H1 (cell line): ENCODE data around the gene CDR2L. TPM values are rescaled to one million over a fixed set of nuclear protein-coding genes. Genes with fewer than 3 reads are reported as not detected.

Experiments
- ASH2L ChIP-seq: fragments of 200-600, 300-600 bp; sonication (generic); IDR thresholded peaks from one replicate; pipeline ENCODE4 v1.7.1; 2017; ENCODE audit warnings: low read length
- ATF2 ChIP-seq: IDR thresholded peaks from 2 replicates; pipeline ENCODE4 v1.6.1; 2012; ENCODE audit warnings: low read length, inconsistent platforms
- BACH1 ChIP-seq: IDR thresholded peaks from 2 replicates; pipeline ENCODE4 v1.6.1; 2012; ENCODE audit warnings: low read length, improper control_type of control experiment
- BRCA1 ChIP-seq: IDR thresholded peaks from 2 replicates; pipeline ENCODE4 v1.6.1; 2012; ENCODE audit warnings: low read depth, low read length, improper control_type of control experiment
- CREB1 ChIP-seq: IDR thresholded peaks from 2 replicates; pipeline ENCODE4 v1.6.1; 2012; ENCODE audit warnings: inconsistent platforms
- EZH2 ChIP-seq: fragments of 200-600 bp; sonication (generic); IDR thresholded peaks from 2 replicates; pipeline ENCODE4 v1.7.1; 2012; ENCODE audit warnings: low read depth, mild to moderate bottlenecking, moderate library complexity, low read length, inconsistent platforms; ENCODE audit not compliant: severe bottlenecking
- GABPA ChIP-seq: IDR thresholded peaks from 2 replicates; pipeline ENCODE4 v1.6.1; 2011; ENCODE audit warnings: mild to moderate bottlenecking, low read length, moderate library complexity, borderline replicate concordance; ENCODE audit not compliant: insufficient read depth
- JUN ChIP-seq: IDR thresholded peaks from 2 replicates; pipeline ENCODE4 v1.6.1; 2011; ENCODE audit warnings: low read depth, mild to moderate bottlenecking, improper control_type of control experiment, low read length
- KDM1A ChIP-seq: fragments of 200-600, 300-600 bp; sonication (generic); IDR thresholded peaks from 2 replicates; pipeline ENCODE4 v1.7.1; 2016; ENCODE audit warnings: mild to moderate bottlenecking, low read length, borderline replicate concordance
- KDM4A ChIP-seq: IDR thresholded peaks from one replicate; pipeline ENCODE4 v1.7.1; 2012; ENCODE audit warnings: low read depth, mild to moderate bottlenecking, moderate library complexity, low read length, inconsistent platforms; ENCODE audit not compliant: severe bottlenecking
- KDM5A ChIP-seq: fragments of 200-600 bp; IDR thresholded peaks from 2 replicates; pipeline ENCODE4 v1.7.1; 2012; ENCODE audit warnings: mild to moderate bottlenecking, low read length, inconsistent platforms, mixed read lengths
- MAX ChIP-seq: IDR thresholded peaks from 2 replicates; pipeline ENCODE4 v1.6.1; 2012; ENCODE audit warnings: inconsistent platforms
- NRF1 ChIP-seq: IDR thresholded peaks from 2 replicates; pipeline ENCODE4 v1.6.1; 2011; ENCODE audit warnings: mild to moderate bottlenecking, low read depth, low read length, improper control_type of control experiment
- POLR2A ChIP-seq, 2 experiments: IDR thresholded peaks; 1 replicate in 1 of 2; 2 replicates in 1 of 2; pipeline ENCODE4 v1.6.1; 2011; ENCODE audit warnings: low read depth in 2 of 2, low read length in 2 of 2, mild to moderate bottlenecking in 2 of 2; ENCODE audit errors: control extremely low read depth in 1 of 2
- RAD21 ChIP-seq, 2 experiments: IDR thresholded peaks in 1 of 2; conservative IDR thresholded peaks in 1 of 2; 2 replicates each; pipeline ENCODE4 v1.6.1; 2011; ENCODE audit warnings: low read depth in 2 of 2, low read length in 2 of 2, improper control_type of control experiment in 1 of 2, inconsistent platforms in 1 of 2, mild to moderate bottlenecking in 1 of 2, moderate library complexity in 1 of 2
- RNF2 ChIP-seq: fragments of 200-900, 300-1000 bp; sonication (generic); IDR thresholded peaks from 2 replicates; pipeline ENCODE4 v1.7.1; 2016; ENCODE audit warnings: borderline replicate concordance, low read depth, mild to moderate bottlenecking, antibody characterized with exemption, low read length; ENCODE audit not compliant: poor library complexity, severe bottlenecking; ENCODE audit errors: missing control alignments
- SIX5 ChIP-seq: IDR thresholded peaks from 2 replicates; pipeline ENCODE4 v1.6.1; 2011; ENCODE audit warnings: mild to moderate bottlenecking, low read depth, low read length
- SP4 ChIP-seq: IDR thresholded peaks from 2 replicates; pipeline ENCODE4 v1.6.1; 2012; ENCODE audit warnings: low read length, inconsistent platforms
- TBP ChIP-seq: IDR thresholded peaks from 2 replicates; pipeline ENCODE4 v1.6.1; 2011; ENCODE audit warnings: low read depth, low read length, improper control_type of control experiment
- TEAD4 ChIP-seq: IDR thresholded peaks from 2 replicates; pipeline ENCODE4 v1.6.1; 2012; ENCODE audit warnings: low read depth, low read length, inconsistent platforms, mixed read lengths
- YY1 ChIP-seq: IDR thresholded peaks from 2 replicates; pipeline ENCODE4 v1.6.1; 2011; ENCODE audit warnings: low read depth, mild to moderate bottlenecking, low read length
- polyA plus RNA-seq, 7 experiments: library from polyadenylated mRNA; depleted of rRNA in 3 of 7; stranded (reverse) in 5 of 7; unstranded in 2 of 7; fragments of >200 nt in 5 of 7; fragments of 200-250 nt in 2 of 7; gene quantifications; 1 replicate in 5 of 7; 2 replicates in 1 of 7; 4 replicates in 1 of 7; pipeline versions ENCODE4 v1.2.1 to v1.2.3, GENCODE V29; 2011 to 2013; ENCODE audit warnings: missing spikeins in 2 of 7, mixed read lengths in 2 of 7
- total RNA-seq: library from RNA; stranded (reverse); fragmentation: NEBNext Ultra II Directional; extraction: Animal tissue kit (Norgen Biotek cat#: 25700); gene quantifications from 2 replicates; pipeline ENCODE4 v1.2.1, GENCODE V29; 2021
- TF ChIP-seq, protein P1 (sequence below): IDR thresholded peaks from 2 replicates; pipeline ENCODE4 v1.6.1; 2012; ENCODE audit warnings: inconsistent platforms

Gene CDR2L
- total and polyA plus RNA-seq, 2 of the 8 experiments (the other 6 are each of a cell fraction or from before 2014, with no cell fraction given): 20.4 to 38.1 TPM

GRCh38 chr17:75012346-75013091 is 25.1 kb downstream of the CDR2L start, which contains the start of gene MRPL58 (continued):
- TF ChIP-seq KDM1A: no peak
- TF ChIP-seq EZH2: no peak
- peak; percentile 98 for TF ChIP-seq ASH2L
- peak; percentile 28; the same call in 1 of the 2 replicates for TF ChIP-seq SIX5
- 0 out of 2 replicates have a peak, but pooled peaks have one; percentile 24 for TF ChIP-seq TEAD4
- no peak for TF ChIP-seq RNF2
- TF ChIP-seq YY1: peak; percentile 95
- TF ChIP-seq SP4: peak; percentile 83; the same call in 1 of the 2 replicates
- no peak; the same call in 1 of the 2 replicates for TF ChIP-seq NRF1
- TF ChIP-seq GABPA: peak; percentile 95
- TF ChIP-seq, protein P1, sequence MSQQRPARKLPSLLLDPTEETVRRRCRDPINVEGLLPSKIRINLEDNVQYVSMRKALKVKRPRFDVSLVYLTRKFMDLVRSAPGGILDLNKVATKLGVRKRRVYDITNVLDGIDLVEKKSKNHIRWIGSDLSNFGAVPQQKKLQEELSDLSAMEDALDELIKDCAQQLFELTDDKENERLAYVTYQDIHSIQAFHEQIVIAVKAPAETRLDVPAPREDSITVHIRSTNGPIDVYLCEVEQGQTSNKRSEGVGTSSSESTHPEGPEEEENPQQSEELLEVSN: peak; percentile 42; the same call in 1 of the 2 replicates
- TF ChIP-seq MAX: peak; percentile 77
- TF ChIP-seq TBP: peak; percentile 95
- TF ChIP-seq KDM4A: peak; percentile 48
- TF ChIP-seq KDM5A: peak; percentile 91
- no peak for TF ChIP-seq JUN
- TF ChIP-seq RAD21 (IDR thresholded peaks at IDR 0.05 in 1 of 2, conservative IDR thresholded peaks at IDR 0.05 in 1 of 2; ENCODE audit: low read depth in 2 of 2, low read length in 2 of 2): peak in 1 of 2 experiments; percentile 38; a peak in 3 of 4 replicates
- TF ChIP-seq POLR2A (IDR thresholded peaks at IDR 0.05; ENCODE audit: control extremely low read depth in 1 of 2, low read depth in 2 of 2, low read length in 2 of 2): peak; percentile 84 to 96
- TF ChIP-seq ATF2: no peak; the same call in 1 of the 2 replicates
- peak; percentile 72 for TF ChIP-seq CREB1
- no peak for TF ChIP-seq BACH1
- no peak for TF ChIP-seq BRCA1
